ENCODE data around the gene DDX3X. TPM values are rescaled to one million over a fixed set of nuclear protein-coding genes. Genes with fewer than 3 reads are reported as not detected.

DDX3X gene
- total and polyA plus RNA-seq, 12 donors: 36.8 to 247 (median 153) TPM

DNA sequence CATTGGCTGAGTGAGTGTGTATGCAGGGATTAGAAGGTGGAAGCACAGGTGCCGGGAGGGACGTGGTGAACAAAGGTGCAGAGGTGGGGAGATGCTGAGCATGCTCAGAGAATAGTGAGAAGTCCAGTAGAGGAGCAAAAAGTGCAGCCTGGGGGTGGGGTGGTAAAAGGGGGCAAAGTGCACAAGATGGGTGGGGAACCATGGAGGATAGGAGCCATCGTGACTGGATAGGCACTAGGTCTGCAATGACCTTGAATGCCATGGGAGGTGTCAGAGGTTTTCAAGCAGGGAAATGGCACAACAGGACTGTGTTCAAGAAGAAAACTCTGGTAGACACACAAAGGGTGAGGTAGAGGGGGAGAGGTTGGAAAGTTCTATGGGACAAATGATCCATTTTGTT lies 6.6 kb upstream of the DDX3X start:
- peaks cover 0 to 33% (median 0%) of the 10 kb centered on the region in 9 donors for H3K4me1 ChIP-seq
- intact Hi-C loops (cut with DNase I): no loop called here
- DNase-seq (no peak), ATAC-seq (no peak)
- no peak for TF ChIP-seq CTCF (IDR thresholded peaks at IDR 0.05)
- no peak overlapping the region for H3K27ac ChIP-seq
- no peaks in the 10 kb centered on the region for H3K27me3 ChIP-seq
- 94 to 98% methylated on average over 3 of the region's 3 CpGs for WGBS, 2 donors
- no peak overlapping the region for H3K4me3 ChIP-seq
- no peaks in the 10 kb centered on the region for H3K36me3 ChIP-seq
- no peaks in the 10 kb centered on the region for H3K9me3 ChIP-seq

- TF ChIP-seq CTCF (IDR thresholded peaks at IDR 0.05): no peak
- H3K4me1 ChIP-seq: peaks cover 0 to 29% (median 0%) of the 10 kb centered on the region in 9 donors
- H3K4me3 ChIP-seq: no peak overlapping the region
- H3K27ac ChIP-seq: no peak overlapping the region
- no peaks in the 10 kb centered on the region for H3K36me3 ChIP-seq
- ATAC-seq (no peak), DNase-seq (no peak)
- intact Hi-C loops (cut with DNase I): no loop called here
- no peaks in the 10 kb centered on the region for H3K27me3 ChIP-seq
- 95 to 99% methylated on average over 3 of the region's 3 CpGs for WGBS, 2 donors
- no peaks in the 10 kb centered on the region for H3K9me3 ChIP-seq
Measured at GRCh38 chrX:41329101-41329500, 4.9 kb upstream of the DDX3X start.

DNA sequence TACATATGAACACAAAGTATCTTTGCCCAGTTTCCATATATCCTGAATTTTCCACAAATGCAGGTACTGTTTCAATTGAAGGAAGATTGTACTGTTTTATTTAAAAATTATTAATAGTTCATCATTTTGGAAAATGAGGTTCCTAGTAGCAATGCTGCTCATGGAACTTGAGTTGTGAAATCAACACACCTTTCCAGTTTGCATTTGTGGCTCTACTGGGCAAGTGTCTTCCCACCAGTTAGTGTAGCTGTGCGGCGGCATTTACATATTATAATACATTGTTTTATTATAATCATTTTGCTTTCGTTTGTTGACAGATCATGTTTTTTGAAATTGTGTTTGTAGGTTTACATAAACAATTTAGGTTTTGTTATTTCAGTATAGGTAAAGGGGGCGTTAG lies 2.0 kb upstream of the DDX3X start:
- intact Hi-C loops (cut with DNase I): loop anchor here in 5 of 10 donors (5.0 to 10.0 kb wide), 5 partner anchors 57 to 247 kb away; partner anchors contain the start of genes NYX (in 2 of the 5) and USP9X (in 2 of the 5)
- no peak for TF ChIP-seq CTCF (IDR thresholded peaks at IDR 0.05)
- peak overlapping the region in 9 of 10 donors; percentile 34 to 100 (median 100) for H3K27ac ChIP-seq
- H3K27me3 ChIP-seq: no peaks in the 10 kb centered on the region
- WGBS, 2 donors: 70 to 77% methylated on average over 4 of the region's 4 CpGs
- DNase-seq (no peak), ATAC-seq (no peak)
- no peaks in the 10 kb centered on the region for H3K9me3 ChIP-seq
- peak overlapping the region in 9 of 10 donors; percentile 28 to 99 (median 92) for H3K4me3 ChIP-seq
- H3K36me3 ChIP-seq: no peaks in the 10 kb centered on the region
- peaks cover 0 to 43% (median 9%) of the 10 kb centered on the region in 9 donors for H3K4me1 ChIP-seq

- Histone ChIP-seq H3K4me3 (peak overlapping the region; percentile 77 to 99 (median 92)), H3K27me3 (no peaks in the 10 kb centered on the region), H3K36me3 (peaks cover 0 to 4% (median 0%) of the 10 kb centered on the region in 9 donors), H3K9me3 (no peaks in the 10 kb centered on the region), H3K4me1 (peaks cover 0 to 48% (median 14%) of the 10 kb centered on the region in 9 donors), H3K27ac (peak overlapping the region; percentile 98 to 100 (median 100))
- peak in 1 of 8 donors; percentile 7 for ATAC-seq
- peak in 1 of 2 donors; percentile 17 for DNase-seq
- no peak for TF ChIP-seq CTCF (IDR thresholded peaks at IDR 0.05)
- 7 to 8% methylated on average over 23 to 30 of the region's 30 CpGs for WGBS, 2 donors
- intact Hi-C loops (cut with DNase I): loop anchor here in 5 of 10 donors (5.0 to 10.0 kb wide), 5 partner anchors 58 to 248 kb away; partner anchors contain the start of genes NYX (in 2 of the 5) and USP9X (in 2 of the 5)
Measured at GRCh38 chrX:41332408-41333002, 1.5 kb upstream of the DDX3X start.
